HEK293 (cell line): ENCODE data around the gene THSD7B.

Source experiments
- CTCF ChIA-PET: fragments of 350-600 bp; formaldehyde crosslinking; extraction: SDS; loops from one replicate; lab custom pipeline; 2021; ENCODE audit warnings: antibody characterized with exemption; lab: Yijun Ruan, JAX
- POLR2A ChIA-PET: fragments of 300-600 bp; formaldehyde crosslinking; extraction: SDS; loops from one replicate; lab custom pipeline; 2020; ENCODE audit warnings: antibody characterized with exemption, inconsistent platforms; lab: Yijun Ruan, JAX
- H3K27ac ChIP-seq: fragments of 200-500 bp; sonication (Bioruptor generic); 2 replicates; pipeline ENCODE4 v1.5.1; 2014; ENCODE audit warnings: low read depth, low read length, control low read depth, inconsistent platforms; ENCODE audit errors: extremely low read depth
- H3K36me3 ChIP-seq, 2 experiments: fragments of 200-500 bp in 1 of 2; sonication (Bioruptor generic) in 1 of 2; 1 replicate in 1 of 2; 2 replicates in 1 of 2; pipeline ENCODE4 v1.5.1; 2014 to 2017; ENCODE audit warnings: inconsistent platforms in 2 of 2, low read length in 2 of 2; ENCODE audit not compliant: control insufficient read depth in 2 of 2, insufficient read depth in 1 of 2
- H3K4me1 ChIP-seq: fragments of 200-500 bp; sonication (Bioruptor generic); 2 replicates; pipeline ENCODE4 v1.5.1; 2014; ENCODE audit warnings: mild to moderate bottlenecking, low read length, inconsistent platforms; ENCODE audit not compliant: control insufficient read depth, insufficient read depth
- H3K4me3 ChIP-seq: 2 replicates; pipeline ENCODE4 v1.5.1; 2011; ENCODE audit warnings: low read depth, mild to moderate bottlenecking, control low read depth, low read length, moderate library complexity
- H3K9me3 ChIP-seq: fragments of 200-500 bp; sonication (Bioruptor generic); 2 replicates; pipeline ENCODE4 v1.5.1; 2014; ENCODE audit warnings: low read depth, low read length, inconsistent platforms; ENCODE audit not compliant: control insufficient read depth, insufficient read depth
- GLI2 ChIP-seq: fragments of 450-650 bp; formaldehyde crosslinking; IDR thresholded peaks from 2 replicates; pipeline ENCODE4; 2017; ENCODE audit warnings: missing biosample characterization, missing genetic modification characterization, low read depth, borderline replicate concordance
- HOXA7 ChIP-seq: sonication (generic); formaldehyde crosslinking; IDR thresholded peaks from 2 replicates; pipeline ENCODE4 v1.8.1; 2022; ENCODE audit warnings: missing genetic modification reagents, borderline replicate concordance
- MEIS1 ChIP-seq: sonication (generic); formaldehyde crosslinking; IDR thresholded peaks from 2 replicates; pipeline ENCODE4 v1.8.1; 2022; ENCODE audit warnings: missing genetic modification reagents, mild to moderate bottlenecking, borderline replicate concordance
- TCF7L2 ChIP-seq: IDR thresholded peaks from 2 replicates; pipeline ENCODE4 v1.6.1; 2011; ENCODE audit warnings: low read depth, mild to moderate bottlenecking, inconsistent platforms, low read length, moderate library complexity, borderline replicate concordance
- TRIM28 ChIP-seq: IDR thresholded peaks from 2 replicates; pipeline ENCODE4 v1.6.1; 2011; ENCODE audit warnings: low read length, control low read depth, borderline replicate concordance
- TSHZ1 ChIP-seq: fragments of 450-650 bp; formaldehyde crosslinking; IDR thresholded peaks from 2 replicates; pipeline ENCODE4 v1.5.1; 2016; ENCODE audit warnings: missing biosample characterization, missing genetic modification characterization, borderline replicate concordance
- WT1 ChIP-seq: fragments of 450-650 bp; formaldehyde crosslinking; IDR thresholded peaks from 2 replicates; pipeline ENCODE4 v1.5.1; 2016; ENCODE audit warnings: missing biosample characterization, missing genetic modification characterization
- ZFP3 ChIP-seq: fragments of 450-650 bp; formaldehyde crosslinking; IDR thresholded peaks from 2 replicates; pipeline ENCODE4 v1.5.1; 2016; ENCODE audit warnings: low read depth, missing biosample characterization, missing genetic modification characterization
- ZNF121 ChIP-seq: fragments of 450-650 bp; formaldehyde crosslinking; IDR thresholded peaks from 2 replicates; pipeline ENCODE4 v1.5.1; 2016; ENCODE audit warnings: missing biosample characterization, missing genetic modification characterization
- ZNF19 ChIP-seq: fragments of 450-650 bp; formaldehyde crosslinking; IDR thresholded peaks from 2 replicates; pipeline ENCODE4; 2016; ENCODE audit warnings: missing biosample characterization, missing genetic modification characterization, low read depth
- ZNF302 ChIP-seq: fragments of 450-650 bp; formaldehyde crosslinking; IDR thresholded peaks from 2 replicates; pipeline ENCODE4 v1.5.1; 2016; ENCODE audit warnings: missing biosample characterization, missing genetic modification characterization, low read depth
- ZNF544 ChIP-seq: fragments of 450-650 bp; formaldehyde crosslinking; IDR thresholded peaks from 2 replicates; pipeline ENCODE4 v1.5.0; 2017; ENCODE audit warnings: missing biosample characterization, missing genetic modification characterization
- ZNF596 ChIP-seq: fragments of 450-650 bp; IDR thresholded peaks from 2 replicates; pipeline ENCODE4 v1.5.0; 2018; ENCODE audit warnings: missing biosample characterization, mild to moderate bottlenecking, missing genetic modification characterization, moderate library complexity
- ZNF610 ChIP-seq: fragments of 450-650 bp; formaldehyde crosslinking; IDR thresholded peaks from 2 replicates; pipeline ENCODE4 v1.5.1; 2016; ENCODE audit warnings: missing biosample characterization, missing genetic modification characterization, borderline replicate concordance
- ZNF664 ChIP-seq: fragments of 450-650 bp; formaldehyde crosslinking; IDR thresholded peaks from 2 replicates; pipeline ENCODE4 v1.5.1; 2016; ENCODE audit warnings: missing biosample characterization, missing genetic modification characterization
- ZNF701 ChIP-seq: fragments of 450-650 bp; formaldehyde crosslinking; IDR thresholded peaks from 2 replicates; pipeline ENCODE4 v1.5.1; 2016; ENCODE audit warnings: missing biosample characterization, missing genetic modification characterization
- ZNF707 ChIP-seq: fragments of 450-650 bp; formaldehyde crosslinking; IDR thresholded peaks from 2 replicates; pipeline ENCODE4 v1.5.1; 2016; ENCODE audit warnings: missing biosample characterization, missing genetic modification characterization
- ZNF76 ChIP-seq: fragments of 450-650 bp; formaldehyde crosslinking; IDR thresholded peaks from 2 replicates; pipeline ENCODE4; 2016; ENCODE audit warnings: low read depth, missing biosample characterization, missing genetic modification characterization, borderline replicate concordance
- ZSCAN23 ChIP-seq: fragments of 450-650 bp; formaldehyde crosslinking; IDR thresholded peaks from 2 replicates; pipeline ENCODE4 v1.5.1; 2016; ENCODE audit warnings: missing biosample characterization, missing genetic modification characterization
- TF ChIP-seq, protein P1 (sequence below): fragments of 450-650 bp; formaldehyde crosslinking; IDR thresholded peaks from 2 replicates; pipeline ENCODE4 v1.5.1; 2016; ENCODE audit warnings: missing biosample characterization, missing genetic modification characterization
- TF ChIP-seq, protein P2 (sequence below): fragments of 450-650 bp; formaldehyde crosslinking; IDR thresholded peaks from 2 replicates; pipeline ENCODE4 v1.5.1; 2016; ENCODE audit warnings: missing biosample characterization, missing genetic modification characterization
- TF ChIP-seq, protein P3 (sequence below): fragments of 450-650 bp; formaldehyde crosslinking; IDR thresholded peaks from 2 replicates; pipeline ENCODE4 v1.5.1; 2017; ENCODE audit warnings: missing biosample characterization, missing genetic modification characterization

THSD7B gene

DNA sequence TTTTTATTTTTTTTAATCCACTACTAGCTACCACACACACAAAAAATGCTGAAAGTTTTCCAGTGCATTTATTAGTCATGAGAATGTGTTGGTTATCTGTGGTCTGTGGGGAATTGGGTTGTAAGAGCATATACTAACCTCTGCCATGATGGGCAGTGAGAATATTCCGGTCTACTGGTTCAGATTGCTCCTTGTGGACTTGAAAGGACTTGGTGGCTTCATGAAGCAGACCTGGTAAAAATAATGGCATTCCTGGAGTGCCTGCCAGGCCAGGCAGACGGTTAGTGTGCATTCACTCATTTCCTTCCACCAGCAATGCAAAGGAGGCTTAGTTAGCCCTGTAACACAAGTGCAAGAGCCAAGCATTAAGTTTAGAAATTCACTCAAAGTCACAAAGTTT is 150.8 kb downstream of the THSD7B start:
- H3K4me1 ChIP-seq = no peaks in the 10 kb centered on the region
- no peak overlapping the region for H3K4me3 ChIP-seq
- TF ChIP-seq, protein P1, sequence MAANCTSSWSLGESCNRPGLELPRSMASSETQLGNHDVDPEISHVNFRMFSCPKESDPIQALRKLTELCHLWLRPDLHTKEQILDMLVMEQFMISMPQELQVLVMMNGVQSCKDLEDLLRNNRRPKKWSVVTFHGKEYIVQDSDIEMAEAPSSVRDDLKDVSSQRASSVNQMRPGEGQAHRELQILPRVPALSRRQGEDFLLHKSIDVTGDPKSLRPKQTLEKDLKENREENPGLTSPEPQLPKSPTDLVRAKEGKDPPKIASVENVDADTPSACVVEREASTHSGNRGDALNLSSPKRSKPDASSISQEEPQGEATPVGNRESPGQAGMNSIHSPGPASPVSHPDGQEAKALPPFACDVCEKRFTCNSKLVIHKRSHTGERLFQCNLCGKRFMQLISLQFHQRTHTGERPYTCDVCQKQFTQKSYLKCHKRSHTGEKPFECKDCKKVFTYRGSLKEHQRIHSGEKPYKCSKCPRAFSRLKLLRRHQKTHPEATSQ (tag by site-specific recombination) = no peak
- no peak for TF ChIP-seq MEIS1 (CRISPR knock-in tag)
- TF ChIP-seq ZNF707 = no peak
- TF ChIP-seq ZNF544 = no peak
- no peak for TF ChIP-seq HOXA7 (CRISPR knock-in tag)
- TF ChIP-seq GLI2 (tag by site-specific recombination) = no peak
- ChIA-PET CTCF (no interaction called here), POLR2A (no interaction called here)
- no peaks in the 10 kb centered on the region for H3K36me3 ChIP-seq
- H3K27ac ChIP-seq = no peak overlapping the region
- H3K9me3 ChIP-seq = no peaks in the 10 kb centered on the region

DNA sequence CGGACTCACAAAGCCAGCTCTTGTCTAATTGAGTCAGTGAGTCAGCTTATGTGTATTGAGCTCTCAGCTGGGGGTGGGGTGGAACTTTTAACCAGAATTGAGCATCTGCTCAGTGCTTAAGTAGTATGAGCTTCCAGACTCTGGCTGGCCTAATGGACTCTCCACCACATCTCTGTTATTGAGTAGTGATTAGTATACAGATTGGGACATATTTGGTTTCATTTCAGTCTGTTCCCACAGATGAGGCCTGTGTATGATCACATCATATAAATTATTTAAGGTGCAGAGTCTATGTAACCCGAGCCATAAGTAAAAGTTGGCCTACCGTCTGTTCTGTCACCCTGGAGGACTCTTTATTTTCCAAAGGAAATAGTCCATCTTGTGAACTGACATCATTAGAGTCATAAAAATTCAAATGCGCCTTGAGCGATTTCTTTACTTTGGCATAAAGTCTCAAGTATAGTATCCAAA is 152.1 kb downstream of the THSD7B start:
- ChIA-PET POLR2A (no interaction called here), CTCF (no interaction called here)
- Histone ChIP-seq H3K9me3 (no peaks in the 10 kb centered on the region), H3K4me3 (no peak overlapping the region), H3K4me1 (no peaks in the 10 kb centered on the region), H3K27ac (no peak overlapping the region), H3K36me3 (no peaks in the 10 kb centered on the region)
- TF ChIP-seq ZNF664 (tag by site-specific recombination) = no peak
- peak; percentile 85; the same call in 1 of the 2 replicates for TF ChIP-seq TRIM28

DNA sequence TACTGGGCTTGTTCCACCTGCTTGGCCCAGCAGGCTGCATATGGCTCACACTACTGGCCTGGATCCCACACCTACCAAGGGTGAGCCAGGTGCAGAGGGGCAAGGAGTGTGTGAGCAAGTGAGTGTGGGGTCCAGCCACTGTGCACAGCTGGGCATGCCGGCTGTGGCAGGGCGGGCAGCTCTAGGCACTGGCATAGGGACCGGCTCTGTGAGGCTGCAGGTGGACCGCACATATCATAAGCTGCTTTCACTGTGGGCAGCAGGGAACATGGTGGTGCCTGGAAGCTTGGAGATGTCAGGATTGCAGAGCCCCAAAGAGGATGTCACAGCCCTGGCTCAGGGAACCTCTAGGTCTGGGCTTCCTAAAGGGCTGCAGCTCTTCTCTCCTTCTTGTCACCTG is 154.3 kb downstream of the THSD7B start:
- no peak overlapping the region for H3K27ac ChIP-seq
- ChIA-PET POLR2A (no interaction called here), CTCF (no interaction called here)
- H3K36me3 ChIP-seq = no peaks in the 10 kb centered on the region
- no peaks in the 10 kb centered on the region for H3K9me3 ChIP-seq
- no peaks in the 10 kb centered on the region for H3K4me1 ChIP-seq
- no peak overlapping the region for H3K4me3 ChIP-seq
- TF ChIP-seq, protein P2, sequence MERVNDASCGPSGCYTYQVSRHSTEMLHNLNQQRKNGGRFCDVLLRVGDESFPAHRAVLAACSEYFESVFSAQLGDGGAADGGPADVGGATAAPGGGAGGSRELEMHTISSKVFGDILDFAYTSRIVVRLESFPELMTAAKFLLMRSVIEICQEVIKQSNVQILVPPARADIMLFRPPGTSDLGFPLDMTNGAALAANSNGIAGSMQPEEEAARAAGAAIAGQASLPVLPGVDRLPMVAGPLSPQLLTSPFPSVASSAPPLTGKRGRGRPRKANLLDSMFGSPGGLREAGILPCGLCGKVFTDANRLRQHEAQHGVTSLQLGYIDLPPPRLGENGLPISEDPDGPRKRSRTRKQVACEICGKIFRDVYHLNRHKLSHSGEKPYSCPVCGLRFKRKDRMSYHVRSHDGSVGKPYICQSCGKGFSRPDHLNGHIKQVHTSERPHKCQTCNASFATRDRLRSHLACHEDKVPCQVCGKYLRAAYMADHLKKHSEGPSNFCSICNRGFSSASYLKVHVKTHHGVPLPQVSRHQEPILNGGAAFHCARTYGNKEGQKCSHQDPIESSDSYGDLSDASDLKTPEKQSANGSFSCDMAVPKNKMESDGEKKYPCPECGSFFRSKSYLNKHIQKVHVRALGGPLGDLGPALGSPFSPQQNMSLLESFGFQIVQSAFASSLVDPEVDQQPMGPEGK (tag by site-specific recombination) = no peak
- TF ChIP-seq ZNF596 (tag by site-specific recombination) = no peak
- no peak for TF ChIP-seq ZNF76
- TF ChIP-seq TSHZ1 (tag by site-specific recombination) = no peak
- TF ChIP-seq ZNF610 (tag by site-specific recombination) = no peak
- no peak for TF ChIP-seq ZNF121 (tag by site-specific recombination)
- TF ChIP-seq, protein P3, sequence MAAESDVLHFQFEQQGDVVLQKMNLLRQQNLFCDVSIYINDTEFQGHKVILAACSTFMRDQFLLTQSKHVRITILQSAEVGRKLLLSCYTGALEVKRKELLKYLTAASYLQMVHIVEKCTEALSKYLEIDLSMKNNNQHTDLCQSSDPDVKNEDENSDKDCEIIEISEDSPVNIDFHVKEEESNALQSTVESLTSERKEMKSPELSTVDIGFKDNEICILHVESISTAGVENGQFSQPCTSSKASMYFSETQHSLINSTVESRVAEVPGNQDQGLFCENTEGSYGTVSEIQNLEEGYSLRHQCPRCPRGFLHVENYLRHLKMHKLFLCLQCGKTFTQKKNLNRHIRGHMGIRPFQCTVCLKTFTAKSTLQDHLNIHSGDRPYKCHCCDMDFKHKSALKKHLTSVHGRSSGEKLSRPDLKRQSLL (tag by site-specific recombination) = no peak
- no peak for TF ChIP-seq ZNF19 (tag by site-specific recombination)
- no peak for TF ChIP-seq ZFP3
- no peak for TF ChIP-seq ZSCAN23 (tag by site-specific recombination)
- TF ChIP-seq WT1 = no peak
- TF ChIP-seq TCF7L2 = no peak
- no peak for TF ChIP-seq ZNF302
- TF ChIP-seq ZNF701 = no peak
- TF ChIP-seq, all 188 proteins: peak for 0
